ENCODE measurements around the gene SCAPER. TPM values are rescaled to one million over a fixed set of nuclear protein-coding genes. Genes with fewer than 3 reads are reported as not detected.

SCAPER gene
- total and polyA plus RNA-seq, 12 donors = 6.9 to 48.1 (median 39.5) TPM

DNA sequence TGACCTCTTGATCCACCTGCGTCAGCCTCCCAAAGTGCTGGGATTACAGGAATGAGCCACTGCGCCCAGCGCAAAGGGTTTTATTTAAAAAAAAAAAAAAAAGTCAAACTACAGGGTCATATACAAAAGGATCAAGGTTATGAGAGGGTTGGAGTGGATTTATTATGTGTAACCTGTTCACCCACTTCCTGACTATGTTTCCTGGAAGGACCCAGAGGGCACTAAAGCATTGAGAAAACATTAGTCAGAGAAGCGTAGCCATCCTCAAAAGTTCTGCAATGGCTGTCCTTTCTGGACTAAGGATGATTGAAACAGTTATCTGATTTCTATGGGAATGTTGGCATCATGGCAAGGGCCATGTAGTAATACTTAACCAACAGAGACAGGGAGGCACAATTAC lies 7.3 kb upstream of the SCAPER start:
- no peak for ATAC-seq
- intact Hi-C loops (cut with DNase I) = loop anchor here in 1 of 10 donors (10.0 kb wide), 1 partner anchor 1318 kb away; no protein-coding TSS in a partner anchor
- H3K27me3 ChIP-seq = peaks cover 0 to 8% (median 0%) of the 10 kb centered on the region in 7 donors
- TF ChIP-seq, protein P1, sequence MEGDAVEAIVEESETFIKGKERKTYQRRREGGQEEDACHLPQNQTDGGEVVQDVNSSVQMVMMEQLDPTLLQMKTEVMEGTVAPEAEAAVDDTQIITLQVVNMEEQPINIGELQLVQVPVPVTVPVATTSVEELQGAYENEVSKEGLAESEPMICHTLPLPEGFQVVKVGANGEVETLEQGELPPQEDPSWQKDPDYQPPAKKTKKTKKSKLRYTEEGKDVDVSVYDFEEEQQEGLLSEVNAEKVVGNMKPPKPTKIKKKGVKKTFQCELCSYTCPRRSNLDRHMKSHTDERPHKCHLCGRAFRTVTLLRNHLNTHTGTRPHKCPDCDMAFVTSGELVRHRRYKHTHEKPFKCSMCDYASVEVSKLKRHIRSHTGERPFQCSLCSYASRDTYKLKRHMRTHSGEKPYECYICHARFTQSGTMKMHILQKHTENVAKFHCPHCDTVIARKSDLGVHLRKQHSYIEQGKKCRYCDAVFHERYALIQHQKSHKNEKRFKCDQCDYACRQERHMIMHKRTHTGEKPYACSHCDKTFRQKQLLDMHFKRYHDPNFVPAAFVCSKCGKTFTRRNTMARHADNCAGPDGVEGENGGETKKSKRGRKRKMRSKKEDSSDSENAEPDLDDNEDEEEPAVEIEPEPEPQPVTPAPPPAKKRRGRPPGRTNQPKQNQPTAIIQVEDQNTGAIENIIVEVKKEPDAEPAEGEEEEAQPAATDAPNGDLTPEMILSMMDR (IDR thresholded peaks at IDR 0.05) = no peak
- no peak overlapping the region for H3K4me3 ChIP-seq
- WGBS, 2 donors = 91 to 94% methylated on average over 4 of the region's 4 CpGs
- no peaks in the 10 kb centered on the region for H3K9me3 ChIP-seq
- H3K36me3 ChIP-seq = no peaks in the 10 kb centered on the region
- no peak for DNase-seq
- no peaks in the 10 kb centered on the region for H3K4me1 ChIP-seq
- no peak overlapping the region for H3K27ac ChIP-seq

DNA sequence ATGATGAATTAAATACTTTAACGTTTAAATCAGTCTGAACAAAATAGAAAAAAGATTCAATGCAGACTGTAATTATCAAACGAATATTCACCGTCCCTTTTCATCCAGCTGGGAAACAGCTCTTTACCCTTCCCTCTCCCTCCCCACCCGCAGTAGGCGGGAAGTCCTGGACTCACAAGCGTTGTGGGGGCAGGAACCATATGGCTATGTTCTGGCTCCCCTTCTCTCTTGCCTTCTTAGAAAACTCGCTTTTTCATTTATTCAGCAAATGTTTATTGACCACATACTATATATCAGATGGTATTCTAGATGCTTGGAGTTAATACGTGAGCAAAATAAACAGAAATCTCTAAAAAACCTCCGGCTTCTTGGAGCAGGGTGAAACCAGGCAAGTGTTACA lies 715 bp upstream of the SCAPER start:
- peak overlapping the region; percentile 67 to 97 (median 84) for H3K4me3 ChIP-seq
- no peaks in the 10 kb centered on the region for H3K27me3 ChIP-seq
- WGBS, 2 donors = 33 to 34% methylated on average over 9 of the region's 9 CpGs
- TF ChIP-seq, protein P1 (IDR thresholded peaks at IDR 0.05) = no peak
- peak in 1 of 8 donors; percentile 24 for ATAC-seq
- intact Hi-C loops (cut with DNase I) = loop anchor here in 2 of 10 donors (1.0 to 2.0 kb wide), 2 partner anchors 25 kb away; partner anchors contain the start of gene RCN2 (in 2 of the 2)
- peaks cover 0 to 4% (median 0%) of the 10 kb centered on the region in 11 donors for H3K9me3 ChIP-seq
- H3K36me3 ChIP-seq = no peaks in the 10 kb centered on the region
- H3K27ac ChIP-seq = peak overlapping the region; percentile 76 to 98 (median 92)
- peak in 1 of 2 donors; percentile 13 for DNase-seq
- peaks cover 8 to 37% (median 30%) of the 10 kb centered on the region in 9 donors for H3K4me1 ChIP-seq

DNA sequence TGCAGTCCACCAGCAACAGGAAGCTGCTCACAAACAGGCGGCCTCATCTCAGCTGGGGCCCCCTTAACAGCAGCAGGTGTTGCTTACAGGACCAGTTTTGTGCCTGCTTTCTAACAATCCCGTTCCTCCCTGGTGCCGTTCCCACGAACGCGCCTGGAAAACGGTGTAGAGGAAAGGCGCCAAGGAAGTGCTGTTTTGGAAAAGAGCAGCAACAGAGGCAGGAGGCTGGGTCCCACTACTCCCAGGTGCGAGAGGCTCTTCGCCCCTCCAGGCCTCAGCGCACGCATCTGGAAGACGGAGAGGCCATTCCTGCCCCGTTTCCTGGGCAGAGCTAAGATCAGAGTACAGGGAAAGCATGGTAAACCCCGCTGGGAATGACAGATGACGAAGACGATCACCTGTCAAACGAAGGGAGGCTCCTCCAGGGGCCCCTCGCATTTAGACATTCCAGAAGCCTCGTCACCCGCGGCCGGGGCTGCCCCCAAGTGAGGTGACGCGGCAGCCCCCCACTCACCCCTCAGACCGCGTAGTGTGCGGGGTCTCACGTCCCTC lies 603 bp downstream of the SCAPER start:
- TF ChIP-seq, protein P1 (IDR thresholded peaks at IDR 0.05) = no peak
- no peaks in the 10 kb centered on the region for H3K36me3 ChIP-seq
- 1 to 2% methylated on average over 29 of the region's 29 CpGs for WGBS, 2 donors
- DNase-seq = peak; percentile 12 to 21
- ATAC-seq = peak; percentile 26 to 46 (median 37)
- peak overlapping the region; percentile 76 to 98 (median 92) for H3K27ac ChIP-seq
- peak overlapping the region; percentile 67 to 97 (median 84) for H3K4me3 ChIP-seq
- intact Hi-C loops (cut with DNase I) = loop anchor here in 2 of 10 donors (1.0 to 2.0 kb wide), 2 partner anchors 26 to 27 kb away; partner anchors contain the start of gene RCN2 (in 2 of the 2)
- peaks cover 8 to 37% (median 30%) of the 10 kb centered on the region in 9 donors for H3K4me1 ChIP-seq
- H3K9me3 ChIP-seq = peaks cover 0 to 4% (median 0%) of the 10 kb centered on the region in 11 donors
- no peaks in the 10 kb centered on the region for H3K27me3 ChIP-seq

DNA sequence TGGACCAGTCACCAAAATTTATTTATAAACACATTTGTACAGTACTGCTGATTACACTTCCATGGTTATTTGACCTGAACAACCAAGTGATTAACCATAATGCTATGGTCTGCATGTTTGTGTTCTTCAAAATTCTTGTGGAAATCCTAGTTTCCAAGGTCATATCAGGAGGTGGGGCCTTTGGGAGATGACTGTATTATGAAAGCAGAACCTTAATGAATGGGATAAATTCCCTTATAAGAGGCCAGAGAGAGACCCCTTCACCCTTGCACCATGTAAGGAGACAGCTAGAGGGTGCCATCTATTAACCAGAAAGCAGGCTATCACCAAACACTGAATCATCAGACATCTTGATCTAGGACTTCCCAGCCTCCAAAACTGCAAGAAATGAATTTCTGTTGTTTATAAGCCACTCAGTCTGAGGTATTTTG lies 1.9 kb downstream of the SCAPER start:
- H3K4me3 ChIP-seq = peak overlapping the region in 2 of 10 donors; percentile 26 to 97
- no peaks in the 10 kb centered on the region for H3K27me3 ChIP-seq
- TF ChIP-seq, protein P1 (IDR thresholded peaks at IDR 0.05) = peak in 5 of 9 donors; percentile 15 to 48 (median 44)
- DNase-seq (no peak), ATAC-seq (no peak)
- intact Hi-C loops (cut with DNase I) = no loop called here
- H3K9me3 ChIP-seq = peaks cover 0 to 5% (median 0%) of the 10 kb centered on the region in 11 donors
- H3K36me3 ChIP-seq = no peaks in the 10 kb centered on the region
- H3K4me1 ChIP-seq = peaks cover 8 to 37% (median 30%) of the 10 kb centered on the region in 9 donors
- peak overlapping the region in 9 of 10 donors; percentile 3 to 98 (median 93) for H3K27ac ChIP-seq

Data from heart right ventricle (tissue), 16 donors.